ENCODE results near the gene LRP5.
"Not testable (repeated sequence)": the region's sequence is repeated elsewhere in the genome, so short reads cannot be mapped to it uniquely, and the experiment has no call there.

Gene LRP5

GRCh38 chr11:68444566-68444965, 132.2 kb downstream of the LRP5 start:
- DNase-seq (ENCODE audit: low read depth in 2 of 2), result no peak

GRCh38 chr11:68445531-68446035, 133.2 kb downstream of the LRP5 start:
- DNase-seq (ENCODE audit: low read depth in 2 of 2), result no peak

GRCh38 chr11:68446046-68446725, 133.8 kb downstream of the LRP5 start:
- DNase-seq (ENCODE audit: low read depth in 2 of 2), result no peak

GRCh38 chr11:68447015-68447801, 134.8 kb downstream of the LRP5 start:
- peak; percentile 43 to 59 for DNase-seq (ENCODE audit: low read depth in 2 of 2)

- DNase-seq (ENCODE audit: low read depth in 2 of 2), result not testable (repeated sequence)
Measured at GRCh38 chr11:68447914-68448313, 135.5 kb downstream of the LRP5 start.

GRCh38 chr11:68448604-68449011, 136.2 kb downstream of the LRP5 start:
- no peak for DNase-seq (ENCODE audit: low read depth in 2 of 2)

- DNase-seq (ENCODE audit: low read depth in 2 of 2), result no peak
Measured at GRCh38 chr11:68449951-68450350, 137.6 kb downstream of the LRP5 start.

GRCh38 chr11:68450711-68451110, 138.3 kb downstream of the LRP5 start:
- no peak for DNase-seq (ENCODE audit: low read depth in 2 of 2)

GRCh38 chr11:68454767-68455166, 142.4 kb downstream of the LRP5 start:
- no peak for DNase-seq (ENCODE audit: low read depth in 2 of 2)

GRCh38 chr11:68455485-68455884, 143.1 kb downstream of the LRP5 start:
- no peak for DNase-seq (ENCODE audit: low read depth in 2 of 2)

- DNase-seq (ENCODE audit: low read depth in 2 of 2), result no peak
Measured at GRCh38 chr11:68457216-68457897, 145.0 kb downstream of the LRP5 start.

- no peak for DNase-seq (ENCODE audit: low read depth in 2 of 2)
Measured at GRCh38 chr11:68457898-68458249, 145.5 kb downstream of the LRP5 start.

GRCh38 chr11:68458340-68458739, 145.9 kb downstream of the LRP5 start:
- not testable (repeated sequence) for DNase-seq (ENCODE audit: low read depth in 2 of 2)

- DNase-seq (ENCODE audit: low read depth in 2 of 2), result peak; percentile 87 to 88
Measured at GRCh38 chr11:68459886-68460740, 147.7 kb downstream of the LRP5 start.

GRCh38 chr11:68460741-68461574, 148.6 kb downstream of the LRP5 start, which contains the start of gene PPP6R3:
PPP6R3 (plus strand) TSS chr11:68460752; CDS start chr11:68537665, 76,913 bp downstream.
- no peak for DNase-seq (ENCODE audit: low read depth in 2 of 2)

- DNase-seq (ENCODE audit: low read depth in 2 of 2), result no peak
Measured at GRCh38 chr11:68461575-68461917, 149.2 kb downstream of the LRP5 start.

- DNase-seq (ENCODE audit: low read depth in 2 of 2), result no peak
Measured at GRCh38 chr11:68463714-68464113, 151.3 kb downstream of the LRP5 start.

- no peak for DNase-seq (ENCODE audit: low read depth in 2 of 2)
Measured at GRCh38 chr11:68467201-68467834, 154.9 kb downstream of the LRP5 start.

- no peak for DNase-seq (ENCODE audit: low read depth in 2 of 2)
Measured at GRCh38 chr11:68468217-68468828, 155.9 kb downstream of the LRP5 start.

- DNase-seq (ENCODE audit: low read depth in 2 of 2), result no peak
Measured at GRCh38 chr11:68469122-68469521, 156.7 kb downstream of the LRP5 start.

All from stimulated activated CD8-positive, alpha-beta memory T cell treated with anti-CD3 and anti-CD28 coated beads, Interleukin-7, amount 100 ng/mL, for 1 hour (primary cell).